GM23338 (cell line): ENCODE results near the gene GLOD5. TPM values are rescaled to one million over a fixed set of nuclear protein-coding genes. Genes with fewer than 3 reads are reported as not detected.

ENCODE experiments used
- ATAC-seq: fragments of 200-7000 bp; cut with Tn5 transposase; 3 replicates; pipeline ENCODE4 v1.9.1; 2020
- DNase-seq: peaks from one replicate; pipeline ENCODE4 v3.0.0-alpha.2; 2015; ENCODE audit warnings: low spot score
- H2AFZ ChIP-seq: fragments of 200-600 bp; sonication (generic); 2 replicates; pipeline ENCODE4 v1.8.0; 2016; ENCODE audit warnings: antibody characterized with exemption, mild to moderate bottlenecking, moderate library complexity
- H3F3A ChIP-seq: fragments of 200-600 bp; sonication (generic); replicated peaks from 2 replicates; pipeline ENCODE4 v1.8.0; 2017; ENCODE audit warnings: antibody characterized with exemption, mixed run types, low read depth
- H3K27ac ChIP-seq: fragments of 200-600 bp; sonication (generic); 2 replicates; pipeline ENCODE4 v1.6.1; 2016; ENCODE audit warnings: low read depth
- H3K27me3 ChIP-seq: fragments of 200-600 bp; sonication (generic); 2 replicates; pipeline ENCODE4 v1.8.0; 2016; ENCODE audit warnings: mild to moderate bottlenecking, mixed run types, moderate library complexity; ENCODE audit not compliant: insufficient read depth
- H3K36me3 ChIP-seq: fragments of 200-600 bp; sonication (generic); 2 replicates; pipeline ENCODE4 v1.8.0; 2016; ENCODE audit warnings: mild to moderate bottlenecking; ENCODE audit not compliant: insufficient read depth
- H3K4me1 ChIP-seq: fragments of 200-600 bp; sonication (generic); 2 replicates; pipeline ENCODE4 v1.8.0; 2016; ENCODE audit warnings: mild to moderate bottlenecking, moderate library complexity; ENCODE audit not compliant: insufficient read depth
- H3K4me2 ChIP-seq: fragments of 200-600 bp; sonication (generic); 2 replicates; pipeline ENCODE4 v1.7.1; 2017; ENCODE audit warnings: mixed run types
- H3K4me3 ChIP-seq: fragments of 200-600 bp; sonication (generic); 2 replicates; pipeline ENCODE4 v1.6.1; 2016; ENCODE audit warnings: mixed run types
- H3K79me2 ChIP-seq: fragments of 200-600 bp; sonication (generic); replicated peaks from 2 replicates; pipeline ENCODE4 v1.8.0; 2017; ENCODE audit warnings: mild to moderate bottlenecking; ENCODE audit not compliant: insufficient read depth
- H3K9me2 ChIP-seq: fragments of 200-600 bp; sonication (generic); 2 replicates; pipeline ENCODE4 v1.8.0; 2017; ENCODE audit not compliant: insufficient read depth
- H4K20me1 ChIP-seq: fragments of 200-600 bp; sonication (generic); replicated peaks from 2 replicates; pipeline ENCODE4 v1.8.0; 2017; ENCODE audit warnings: mild to moderate bottlenecking; ENCODE audit not compliant: insufficient read depth
- H3K27ac Mint-ChIP-seq: 2 replicates; pipeline ENCODE4 v1.8.0; 2020; ENCODE audit warnings: inconsistent platforms, mild to moderate bottlenecking, moderate library complexity, mixed read lengths
- H3K27me3 Mint-ChIP-seq: 3 replicates; pipeline ENCODE4 v1.8.0; 2022; ENCODE audit warnings: low read depth, mild to moderate bottlenecking, moderate library complexity, mixed read lengths, inconsistent platforms; ENCODE audit not compliant: insufficient read depth, poor library complexity
- H3K36me3 Mint-ChIP-seq: 3 replicates; pipeline ENCODE4 v1.8.0; 2021; ENCODE audit warnings: low read depth, mild to moderate bottlenecking, inconsistent platforms, moderate library complexity, mixed read lengths
- H3K4me1 Mint-ChIP-seq: 3 replicates; pipeline ENCODE4 v1.8.0; 2020; ENCODE audit warnings: mild to moderate bottlenecking, inconsistent platforms, mixed read lengths
- H3K4me3 Mint-ChIP-seq: 3 replicates; pipeline ENCODE4 v1.8.0; 2021; ENCODE audit warnings: moderate library complexity, mild to moderate bottlenecking, inconsistent platforms, mixed read lengths
- H3K9me3 Mint-ChIP-seq: 3 replicates; pipeline ENCODE4 v1.8.0; 2020; ENCODE audit warnings: moderate library complexity, mild to moderate bottlenecking, inconsistent platforms, mixed read lengths
- CREB1 ChIP-seq: fragments of 250-450 bp; sonication (Bioruptor Pico); IDR thresholded peaks from 2 replicates; pipeline ENCODE4 v1.5.0; 2020; ENCODE audit warnings: low read depth, mild to moderate bottlenecking, moderate library complexity
- EZH2 ChIP-seq: fragments of 200-600 bp; sonication (generic); IDR thresholded peaks from one replicate; pipeline ENCODE4 v1.8.0; 2017; ENCODE audit warnings: antibody characterized with exemption, mild to moderate bottlenecking, low read depth; ENCODE audit not compliant: unreplicated experiment
- EZH2phosphoT487 ChIP-seq: fragments of 200-600 bp; sonication (generic); IDR thresholded peaks from one replicate; pipeline ENCODE4 v1.8.1; 2018; ENCODE audit warnings: antibody characterized with exemption; ENCODE audit not compliant: unreplicated experiment
- JUNB ChIP-seq: IDR thresholded peaks from one replicate; pipeline ENCODE4 v1.6.1; 2016; ENCODE audit warnings: antibody characterized with exemption; ENCODE audit not compliant: unreplicated experiment
- NANOG ChIP-seq: IDR thresholded peaks from 2 replicates; pipeline ENCODE4 v1.6.1; 2016; ENCODE audit warnings: antibody characterized with exemption, borderline replicate concordance
- POLR2AphosphoS5 ChIP-seq: IDR thresholded peaks from 2 replicates; pipeline ENCODE4 v1.6.1; 2016; ENCODE audit warnings: antibody characterized with exemption, low read depth
- ZNF114 ChIP-seq: fragments of 250-450 bp; sonication (Bioruptor Pico); IDR thresholded peaks from 2 replicates; pipeline ENCODE4 v1.5.0; 2020; ENCODE audit warnings: mild to moderate bottlenecking, moderate library complexity
- polyA plus RNA-seq: library from polyadenylated mRNA; unstranded; fragments of >200 nt; fragmentation: Nextera tagmentation; extraction: Ambion mirVana; gene quantifications from 2 replicates; pipeline ENCODE4 v1.2.1, GENCODE V29; 2016
- total RNA-seq: library from RNA; depleted of rRNA; stranded (reverse); fragments of >200 nt; shearing (Covaris generic); gene quantifications from 2 replicates; pipeline ENCODE4 v1.2.3, GENCODE V29; 2014
- TF ChIP-seq, protein P1 (sequence below): fragments of 250-450 bp; sonication (Bioruptor Pico); IDR thresholded peaks from 2 replicates; pipeline ENCODE4 v1.5.0; 2020; ENCODE audit warnings: mild to moderate bottlenecking, moderate library complexity

GLOD5 gene
- total and polyA plus RNA-seq, 2 experiments from 2014 or later = not detected

GRCh38 chrX:48754238-48754637 lies 7.3 kb upstream of the GLOD5 start (continued):
- TF ChIP-seq EZH2phosphoT487 (no peak), JUNB (no peak), ZNF114 (CRISPR knock-in tag) (no peak)

DNA sequence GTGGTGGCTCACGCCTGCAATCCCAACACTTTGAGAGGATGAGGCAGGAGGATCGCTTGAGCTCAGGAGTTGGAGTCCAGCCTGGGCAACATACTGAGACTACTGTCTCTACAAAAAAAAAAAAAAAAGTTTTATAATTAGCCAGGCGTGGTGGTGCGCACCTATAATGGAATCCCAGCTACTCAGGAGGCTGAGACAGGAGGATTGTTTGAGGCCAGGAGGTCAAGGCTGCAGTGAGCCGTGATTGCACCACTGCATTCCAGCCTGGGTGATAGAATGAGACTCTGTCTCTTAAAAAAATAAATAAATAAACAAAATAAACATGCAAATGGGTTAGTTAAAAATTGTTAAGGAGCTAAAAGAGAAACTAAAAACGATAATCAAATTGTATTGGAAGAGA lies 7.7 kb downstream of the GLOD5 start:
- Histone ChIP-seq H3K4me1 (no peaks in the 10 kb centered on the region), H4K20me1 (no peaks in the 10 kb centered on the region), H3K9me2 (no peaks in the 10 kb centered on the region), H3K4me3 (no peak overlapping the region), H2AFZ (no peak overlapping the region), H3K79me2 (no peaks in the 10 kb centered on the region), H3K27ac (no peak overlapping the region), H3K27me3 (no peaks in the 10 kb centered on the region), H3K4me2 (no peak overlapping the region), H3F3A (no peaks in the 10 kb centered on the region), H3K36me3 (no peaks in the 10 kb centered on the region)
- TF ChIP-seq CREB1 (CRISPR knock-in tag) (no peak), EZH2phosphoT487 (no peak), POLR2AphosphoS5 (no peak)
- Mint-ChIP-seq H3K4me3 (no peak overlapping the region), H3K4me1 (no peaks in the 10 kb centered on the region), H3K27me3 (peaks cover 1% of the 10 kb centered on the region), H3K27ac (no peak overlapping the region), H3K9me3 (no peaks in the 10 kb centered on the region), H3K36me3 (no peaks in the 10 kb centered on the region)
- ATAC-seq = no peak
- DNase-seq = no peak

DNA sequence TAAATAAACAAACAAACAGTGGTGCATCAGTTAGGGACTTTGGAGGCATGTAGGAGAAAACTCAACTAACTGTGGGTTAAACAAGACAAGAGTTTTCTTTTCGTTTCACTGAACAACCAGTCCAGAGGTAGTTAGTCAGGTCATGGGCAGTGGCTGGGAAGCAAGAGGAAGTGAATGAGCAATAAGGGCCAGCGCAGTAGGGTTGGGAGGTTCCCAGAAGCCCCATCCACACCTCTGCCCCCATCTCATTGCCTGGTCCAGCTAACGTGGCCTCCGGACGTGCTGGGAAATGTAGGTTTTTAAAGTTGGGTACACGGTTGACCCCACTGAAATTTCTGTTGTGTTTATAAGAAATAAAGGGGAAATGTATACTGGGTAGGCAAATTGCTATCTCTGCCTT lies 8.7 kb downstream of the GLOD5 start:
- Histone ChIP-seq H3K36me3 (no peaks in the 10 kb centered on the region), H3K79me2 (no peaks in the 10 kb centered on the region), H3K27ac (no peak overlapping the region), H3K4me2 (no peak overlapping the region), H3K4me3 (no peak overlapping the region), H4K20me1 (no peaks in the 10 kb centered on the region), H3K27me3 (no peaks in the 10 kb centered on the region), H3K9me2 (no peaks in the 10 kb centered on the region), H3K4me1 (no peaks in the 10 kb centered on the region), H3F3A (no peaks in the 10 kb centered on the region), H2AFZ (no peak overlapping the region)
- 0 out of 3 replicates have a peak, but pooled peaks cover 3% of the 10 kb centered on the region for H3K9me3 Mint-ChIP-seq
- no peak overlapping the region for H3K4me3 Mint-ChIP-seq
- peaks cover 5% of the 10 kb centered on the region for H3K27me3 Mint-ChIP-seq
- ATAC-seq (no peak), DNase-seq (no peak)
- no peaks in the 10 kb centered on the region for H3K4me1 Mint-ChIP-seq
- H3K27ac Mint-ChIP-seq = no peak overlapping the region
- H3K36me3 Mint-ChIP-seq = no peaks in the 10 kb centered on the region
- TF ChIP-seq, protein P1, sequence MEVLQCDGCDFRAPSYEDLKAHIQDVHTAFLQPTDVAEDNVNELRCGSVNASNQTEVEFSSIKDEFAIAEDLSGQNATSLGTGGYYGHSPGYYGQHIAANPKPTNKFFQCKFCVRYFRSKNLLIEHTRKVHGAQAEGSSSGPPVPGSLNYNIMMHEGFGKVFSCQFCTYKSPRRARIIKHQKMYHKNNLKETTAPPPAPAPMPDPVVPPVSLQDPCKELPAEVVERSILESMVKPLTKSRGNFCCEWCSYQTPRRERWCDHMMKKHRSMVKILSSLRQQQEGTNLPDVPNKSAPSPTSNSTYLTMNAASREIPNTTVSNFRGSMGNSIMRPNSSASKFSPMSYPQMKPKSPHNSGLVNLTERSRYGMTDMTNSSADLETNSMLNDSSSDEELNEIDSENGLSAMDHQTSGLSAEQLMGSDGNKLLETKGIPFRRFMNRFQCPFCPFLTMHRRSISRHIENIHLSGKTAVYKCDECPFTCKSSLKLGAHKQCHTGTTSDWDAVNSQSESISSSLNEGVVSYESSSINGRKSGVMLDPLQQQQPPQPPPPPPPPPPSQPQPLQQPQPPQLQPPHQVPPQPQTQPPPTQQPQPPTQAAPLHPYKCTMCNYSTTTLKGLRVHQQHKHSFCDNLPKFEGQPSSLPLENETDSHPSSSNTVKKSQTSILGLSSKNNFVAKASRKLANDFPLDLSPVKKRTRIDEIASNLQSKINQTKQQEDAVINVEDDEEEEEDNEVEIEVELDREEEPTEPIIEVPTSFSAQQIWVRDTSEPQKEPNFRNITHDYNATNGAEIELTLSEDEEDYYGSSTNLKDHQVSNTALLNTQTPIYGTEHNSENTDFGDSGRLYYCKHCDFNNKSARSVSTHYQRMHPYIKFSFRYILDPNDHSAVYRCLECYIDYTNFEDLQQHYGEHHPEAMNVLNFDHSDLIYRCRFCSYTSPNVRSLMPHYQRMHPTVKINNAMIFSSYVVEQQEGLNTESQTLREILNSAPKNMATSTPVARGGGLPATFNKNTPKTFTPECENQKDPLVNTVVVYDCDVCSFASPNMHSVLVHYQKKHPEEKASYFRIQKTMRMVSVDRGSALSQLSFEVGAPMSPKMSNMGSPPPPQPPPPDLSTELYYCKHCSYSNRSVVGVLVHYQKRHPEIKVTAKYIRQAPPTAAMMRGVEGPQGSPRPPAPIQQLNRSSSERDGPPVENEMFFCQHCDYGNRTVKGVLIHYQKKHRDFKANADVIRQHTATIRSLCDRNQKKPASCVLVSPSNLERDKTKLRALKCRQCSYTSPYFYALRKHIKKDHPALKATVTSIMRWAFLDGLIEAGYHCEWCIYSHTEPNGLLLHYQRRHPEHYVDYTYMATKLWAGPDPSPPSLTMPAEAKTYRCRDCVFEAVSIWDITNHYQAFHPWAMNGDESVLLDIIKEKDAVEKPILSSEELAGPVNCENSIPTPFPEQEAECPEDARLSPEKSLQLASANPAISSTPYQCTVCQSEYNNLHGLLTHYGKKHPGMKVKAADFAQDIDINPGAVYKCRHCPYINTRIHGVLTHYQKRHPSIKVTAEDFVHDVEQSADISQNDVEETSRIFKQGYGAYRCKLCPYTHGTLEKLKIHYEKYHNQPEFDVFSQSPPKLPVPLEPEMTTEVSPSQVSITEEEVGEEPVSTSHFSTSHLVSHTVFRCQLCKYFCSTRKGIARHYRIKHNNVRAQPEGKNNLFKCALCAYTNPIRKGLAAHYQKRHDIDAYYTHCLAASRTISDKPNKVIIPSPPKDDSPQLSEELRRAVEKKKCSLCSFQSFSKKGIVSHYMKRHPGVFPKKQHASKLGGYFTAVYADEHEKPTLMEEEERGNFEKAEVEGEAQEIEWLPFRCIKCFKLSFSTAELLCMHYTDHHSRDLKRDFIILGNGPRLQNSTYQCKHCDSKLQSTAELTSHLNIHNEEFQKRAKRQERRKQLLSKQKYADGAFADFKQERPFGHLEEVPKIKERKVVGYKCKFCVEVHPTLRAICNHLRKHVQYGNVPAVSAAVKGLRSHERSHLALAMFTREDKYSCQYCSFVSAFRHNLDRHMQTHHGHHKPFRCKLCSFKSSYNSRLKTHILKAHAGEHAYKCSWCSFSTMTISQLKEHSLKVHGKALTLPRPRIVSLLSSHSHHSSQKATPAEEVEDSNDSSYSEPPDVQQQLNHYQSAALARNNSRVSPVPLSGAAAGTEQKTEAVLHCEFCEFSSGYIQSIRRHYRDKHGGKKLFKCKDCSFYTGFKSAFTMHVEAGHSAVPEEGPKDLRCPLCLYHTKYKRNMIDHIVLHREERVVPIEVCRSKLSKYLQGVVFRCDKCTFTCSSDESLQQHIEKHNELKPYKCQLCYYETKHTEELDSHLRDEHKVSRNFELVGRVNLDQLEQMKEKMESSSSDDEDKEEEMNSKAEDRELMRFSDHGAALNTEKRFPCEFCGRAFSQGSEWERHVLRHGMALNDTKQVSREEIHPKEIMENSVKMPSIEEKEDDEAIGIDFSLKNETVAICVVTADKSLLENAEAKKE = no peak
- TF ChIP-seq NANOG = no peak
- TF ChIP-seq EZH2 = no peak
- TF ChIP-seq POLR2AphosphoS5 = no peak
- no peak for TF ChIP-seq EZH2phosphoT487
